IMR-90 (cell line): ENCODE data around the gene ATP5PD. TPM values are rescaled to one million over a fixed set of nuclear protein-coding genes. Genes with fewer than 3 reads are reported as not detected.

Experiments
- ATAC-seq: fragments of 200-7000 bp; cut with Tn5 transposase; 2 replicates; pipeline ENCODE4 v1.9.1; 2020; ENCODE audit warnings: low read depth, mild to moderate bottlenecking, moderate library complexity
- BruUV-seq: library from RNA; stranded (reverse); fragments of 400-500 nt; replicated peaks from 2 replicates; lab custom pipeline; 2021; lab: Mats Ljungman, UMichigan
- CTCF ChIA-PET: fragments of 300-600 bp; formaldehyde crosslinking; extraction: SDS; loops from one replicate; lab custom pipeline; 2021; ENCODE audit warnings: antibody characterized with exemption; lab: Yijun Ruan, JAX
- POLR2A ChIA-PET: fragments of 300-600 bp; sonication (Branson Sonifier 250); formaldehyde crosslinking; loops from one replicate; lab custom pipeline; 2022; ENCODE audit warnings: antibody characterized with exemption; ENCODE audit not compliant: unreplicated experiment; lab: Charles Lee
- DNase-seq: peaks from one replicate; pipeline ENCODE4 v3.0.0; 2013
- H2AFZ ChIP-seq: replicated peaks from 2 replicates; pipeline ENCODE3; 2013; ENCODE audit warnings: low read length, mild to moderate bottlenecking; ENCODE audit not compliant: poor library complexity
- H2AK5ac ChIP-seq: 2 replicates; pipeline ENCODE4 v1.6.1; 2013; ENCODE audit warnings: low read depth, low read length, inconsistent platforms
- H2AK9ac ChIP-seq: replicated peaks from 2 replicates; pipeline ENCODE3; 2013; ENCODE audit warnings: mild to moderate bottlenecking, low read depth, low read length, moderate library complexity; ENCODE audit not compliant: poor library complexity
- H2BK120ac ChIP-seq: 2 replicates; pipeline ENCODE4 v1.6.1; 2013; ENCODE audit warnings: low read depth, low read length, inconsistent platforms
- H2BK15ac ChIP-seq: 3 replicates; pipeline ENCODE4 v1.6.1; 2013; ENCODE audit warnings: low read depth, low read length, inconsistent platforms
- H2BK20ac ChIP-seq: 2 replicates; pipeline ENCODE4 v1.6.1; 2013; ENCODE audit warnings: low read depth, mild to moderate bottlenecking, inconsistent platforms, low read length, moderate library complexity
- H2BK5ac ChIP-seq: 2 replicates; pipeline ENCODE4 v1.6.1; 2013; ENCODE audit warnings: mild to moderate bottlenecking, low read depth, low read length, inconsistent platforms; ENCODE audit not compliant: poor library complexity, severe bottlenecking
- H3K14ac ChIP-seq: replicated peaks from 2 replicates; pipeline ENCODE4 v1.6.1; 2013; ENCODE audit warnings: low read depth, low read length, inconsistent platforms
- H3K18ac ChIP-seq: 2 replicates; pipeline ENCODE4 v1.6.1; 2013; ENCODE audit warnings: low read depth, low read length, control low read depth
- H3K23ac ChIP-seq: 2 replicates; pipeline ENCODE4 v1.6.1; 2013; ENCODE audit warnings: low read depth, low read length, inconsistent platforms
- H3K27ac ChIP-seq: 2 replicates; pipeline ENCODE4 v1.5.1; 2013; ENCODE audit warnings: mild to moderate bottlenecking, control low read depth, low read length; ENCODE audit not compliant: insufficient read depth
- H3K27me3 ChIP-seq: 2 replicates; pipeline ENCODE4 v1.6.1; 2013; ENCODE audit warnings: low read length; ENCODE audit not compliant: control insufficient read depth, insufficient read depth
- H3K36me3 ChIP-seq: 2 replicates; pipeline ENCODE4 v1.6.1; 2013; ENCODE audit warnings: low read length, mixed read lengths; ENCODE audit not compliant: control insufficient read depth, insufficient read depth
- H3K4ac ChIP-seq: 2 replicates; pipeline ENCODE4 v1.6.1; 2013; ENCODE audit warnings: low read depth, low read length, inconsistent platforms
- H3K4me1 ChIP-seq: 2 replicates; pipeline ENCODE4 v1.6.1; 2013; ENCODE audit warnings: low read length, mixed read lengths; ENCODE audit not compliant: control insufficient read depth, insufficient read depth
- H3K4me2 ChIP-seq: 2 replicates; pipeline ENCODE4 v1.6.1; 2013; ENCODE audit warnings: low read depth, mild to moderate bottlenecking, control low read depth, low read length, moderate library complexity
- H3K4me3 ChIP-seq: 2 replicates; pipeline ENCODE4 v1.5.1; 2013; ENCODE audit warnings: low read depth, mild to moderate bottlenecking, control low read depth, low read length, moderate library complexity; ENCODE audit not compliant: insufficient read depth
- H3K56ac ChIP-seq: 2 replicates; pipeline ENCODE4 v1.6.1; 2013; ENCODE audit warnings: low read length, inconsistent platforms; ENCODE audit not compliant: insufficient read depth; ENCODE audit errors: extremely low read depth
- H3K79me1 ChIP-seq, 2 experiments: 2 replicates each; pipeline ENCODE4 v1.6.1; 2013; ENCODE audit warnings: low read length in 2 of 2, inconsistent platforms in 1 of 2, low read depth in 1 of 2
- H3K9ac ChIP-seq: 2 replicates; pipeline ENCODE4 v1.6.1; 2013; ENCODE audit warnings: low read depth, low read length, control low read depth
- H3K9me1 ChIP-seq: 2 replicates; pipeline ENCODE4 v1.6.1; 2013; ENCODE audit warnings: low read length, inconsistent platforms; ENCODE audit not compliant: insufficient read depth
- H3K9me3 ChIP-seq: 2 replicates; pipeline ENCODE4 v1.6.1; 2013; ENCODE audit warnings: low read length; ENCODE audit not compliant: control insufficient read depth, insufficient read depth
- H4K20me1 ChIP-seq: 2 replicates; pipeline ENCODE4 v1.6.1; 2013; ENCODE audit warnings: low read length, inconsistent platforms; ENCODE audit not compliant: insufficient read depth
- H4K5ac ChIP-seq: 2 replicates; pipeline ENCODE4 v1.6.1; 2013; ENCODE audit warnings: mild to moderate bottlenecking, low read depth, low read length, control low read depth
- H4K8ac ChIP-seq, 2 experiments: 2 replicates each; pipeline ENCODE4 v1.6.1; 2013; ENCODE audit warnings: low read depth in 2 of 2, low read length in 2 of 2, control low read depth in 1 of 2, inconsistent platforms in 1 of 2
- H4K91ac ChIP-seq: 2 replicates; pipeline ENCODE4 v1.6.1; 2013; ENCODE audit warnings: low read depth, low read length, inconsistent platforms; ENCODE audit not compliant: insufficient read depth
- BHLHE40 ChIP-seq: fragments of 150-350 bp; IDR thresholded peaks from 2 replicates; pipeline ENCODE4 v1.6.1; 2016; ENCODE audit warnings: mild to moderate bottlenecking, low read depth, low read length
- CEBPB ChIP-seq: IDR thresholded peaks from 2 replicates; pipeline ENCODE4 v1.6.1; 2012; ENCODE audit warnings: low read depth, low read length, improper control_type of control experiment
- WGBS, 2 experiments: methylation state at CpG; one replicate each; pipeline versions ENCODE4 v1.1.5 to v1.1.7; 2013; ENCODE audit warnings: missing lambda C conversion rate in 2 of 2; ENCODE audit not compliant: insufficient read length in 1 of 2; ENCODE audit errors: extremely low coverage in 2 of 2; 5-methylcytosine and 5-hydroxymethylcytosine counted together
- dilution Hi-C: fragments of 300-500 bp; cut with HindIII; formaldehyde crosslinking; loops from one replicate; pipeline ENCODE4 v1.14.3; 2018; ENCODE audit warnings: low sequenced_read_pairs; ENCODE audit not compliant: unreplicated experiment
- in situ Hi-C: fragments of 300-500 bp; cut with MboI; formaldehyde crosslinking; loops from 3 replicates; pipeline ENCODE4 v1.14.3; 2019; ENCODE audit warnings: low sequenced_read_pairs, inconsistent platforms, mixed read lengths
- intact Hi-C: fragments of 100-400 bp; cut with micrococcal nuclease; formaldehyde crosslinking; loops from 2 replicates; pipeline ENCODE4 v1.10.0; 2022
- polyA plus RNA-seq, 3 experiments: library from polyadenylated mRNA; depleted of rRNA; stranded (reverse); fragments of >200 nt; gene quantifications; 2 replicates each; pipeline ENCODE4 v1.2.3, GENCODE V29; 2012; ENCODE audit warnings: low replicate concordance in 1 of 3
- total RNA-seq: library from RNA; depleted of rRNA; stranded (reverse); fragments of >200 nt; gene quantifications from 2 replicates; pipeline ENCODE4 v1.2.3, GENCODE V29; 2012

ATP5PD gene
- total and polyA plus RNA-seq, 2 of the 4 experiments (the other 2 are of a cell fraction): 373 to 425 TPM

DNA sequence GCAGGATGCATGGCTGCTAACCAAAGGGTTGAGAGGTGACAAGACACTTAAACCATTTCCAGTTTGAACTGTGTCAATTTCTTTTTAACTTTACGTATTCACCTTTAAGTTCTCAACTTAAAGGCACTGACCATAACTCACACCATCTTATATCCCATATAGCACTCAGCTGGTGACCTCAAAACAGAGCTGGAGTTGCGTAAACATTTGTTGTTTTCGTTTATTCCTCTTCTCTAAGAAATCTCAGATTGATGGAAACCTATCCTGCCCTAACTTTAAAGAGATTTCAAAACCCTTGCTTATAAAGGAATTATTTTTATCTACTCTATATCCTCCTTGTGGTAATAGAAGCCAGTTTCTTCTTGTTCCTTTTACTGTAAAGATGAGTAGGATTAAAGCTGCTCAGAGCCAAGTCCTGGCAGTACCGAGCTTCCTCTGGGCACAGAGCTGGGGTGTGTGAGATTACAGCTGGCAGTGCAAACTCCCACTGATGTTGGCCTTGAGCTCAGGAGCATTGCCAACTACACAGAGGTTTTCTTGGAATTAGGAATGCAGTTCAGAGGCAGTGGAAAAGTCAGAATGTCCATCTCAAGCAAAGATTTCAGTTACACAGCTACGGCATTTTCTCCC, 1.6 kb upstream of the ATP5PD start:
- POLR2A ChIA-PET: interaction anchor here (0.5 kb wide), 1 partner anchor 84 kb away, joined by 16 read pairs; no protein-coding TSS in a partner anchor

More for the DNA sequence above, 1.6 kb upstream of the ATP5PD start:
- Histone ChIP-seq H4K8ac (peak overlapping the region in 1 of 2 experiments; percentile 19; a peak in 1 of 4 replicates), H3K9me3 (no peaks in the 10 kb centered on the region), H3K14ac (peak overlapping the region; percentile 34; the same call in 1 of the 2 replicates), H3K56ac (no peak overlapping the region; the same call in 1 of the 2 replicates), H3K23ac (peak overlapping the region; percentile 94; the same call in 1 of the 2 replicates), H3K27ac (0 out of 2 replicates have a peak overlapping the region, but pooled peaks have one; percentile 30), H3K9ac (peak overlapping the region; percentile 83; the same call in 1 of the 2 replicates), H3K27me3 (no peaks in the 10 kb centered on the region), H2BK120ac (no peak overlapping the region), H3K4me2 (peak overlapping the region; percentile 90), H3K36me3 (peaks cover 9% of the 10 kb centered on the region), H3K4me3 (peak overlapping the region; percentile 71; the same call in 1 of the 2 replicates), H4K20me1 (0 out of 2 replicates have a peak, but pooled peaks cover 3% of the 10 kb centered on the region), H3K18ac (no peak overlapping the region), H2AK9ac (peak overlapping the region; percentile 100), H3K79me1 (peaks cover 19 to 48% of the 10 kb centered on the region in 2 experiments), H2AK5ac (peak overlapping the region; percentile 45; the same call in 1 of the 2 replicates), H4K91ac (no peak overlapping the region), H3K4ac (no peak overlapping the region), H2AFZ (no peak overlapping the region), H3K9me1 (no peaks in the 10 kb centered on the region), H2BK20ac (no peak overlapping the region), H2BK5ac (no peak overlapping the region), H3K4me1 (no peaks in the 10 kb centered on the region; the same call in 1 of the 2 replicates), H2BK15ac (no peak overlapping the region), H4K5ac (no peak overlapping the region)
- ATAC-seq (no peak), DNase-seq (peak; percentile 10)
- 33% methylated on average over 1 of the region's 5 CpGs; no CpG with 5 or more reads in 1 of the 2 experiments for whole genome bisulfite sequencing, 2 experiments
- CTCF ChIA-PET: interaction anchor here (0.6 to 1.3 kb wide), 5 partner anchors 8 to 87 kb away, joined by 3 to 4 read pairs (median 3); no protein-coding TSS in a partner anchor
- in situ Hi-C loops: no loop called here
- intact Hi-C loops: loop anchor here (5.0 kb wide), 1 partner anchor 86 kb away; no protein-coding TSS in a partner anchor
- dilution Hi-C loops: no loop called here
- peak; percentile 41; the same call in 1 of the 2 replicates for TF ChIP-seq CEBPB
- no peak for TF ChIP-seq BHLHE40
- BruUV-seq: no TSS peak
